ENCODE data around the gene PDHB.
"Not testable (repeated sequence)": the region's sequence is repeated elsewhere in the genome, so short reads cannot be mapped to it uniquely, and the experiment has no call there.

Gene PDHB

GRCh38 chr3:58437276-58437675, 3.6 kb upstream of the PDHB start:
- DNase-seq, ATAC-seq: not testable (repeated sequence)

- ATAC-seq, result no peak
- DNase-seq, result no peak
Measured at GRCh38 chr3:58434990-58435389, 1.4 kb upstream of the PDHB start.

- DNase-seq, result no peak
- ATAC-seq, result no peak
Measured at GRCh38 chr3:58434511-58434910, 879 bp upstream of the PDHB start.

- ATAC-seq (no peak), DNase-seq (no peak)
Measured at GRCh38 chr3:58434168-58434504, 504 bp upstream of the PDHB start.

GRCh38 chr3:58432905-58433304, 727 bp downstream of the PDHB start:
- no peak for DNase-seq
- no peak for ATAC-seq

GRCh38 chr3:58429657-58430056, 4.0 kb downstream of the PDHB start:
- no peak for ATAC-seq
- DNase-seq, result no peak

GRCh38 chr3:58427661-58428361, 5.8 kb downstream of the PDHB start:
- DNase-seq (no peak), ATAC-seq (no peak)

- ATAC-seq (no peak), DNase-seq (no peak)
Measured at GRCh38 chr3:58425782-58426181, 7.8 kb downstream of the PDHB start.

GRCh38 chr3:58424613-58425012, 9.0 kb downstream of the PDHB start:
- ATAC-seq (no peak), DNase-seq (no peak)

- no peak for DNase-seq
- no peak for ATAC-seq
Measured at GRCh38 chr3:58422756-58423325, 10.8 kb downstream of the PDHB start.

- DNase-seq, result no peak
- no peak for ATAC-seq
Measured at GRCh38 chr3:58421004-58421403, 12.6 kb downstream of the PDHB start.

- ATAC-seq (no peak), DNase-seq (no peak)
Measured at GRCh38 chr3:58419780-58420507, 13.7 kb downstream of the PDHB start.

GRCh38 chr3:58418227-58418626, 15.4 kb downstream of the PDHB start:
- DNase-seq, result no peak

GRCh38 chr3:58417075-58417474, 16.6 kb downstream of the PDHB start:
- DNase-seq, result no peak
- ATAC-seq, result no peak

More at GRCh38 chr3:58418227-58418626, 15.4 kb downstream of the PDHB start:
- ATAC-seq, result no peak

- ATAC-seq (no peak), DNase-seq (no peak)
Measured at GRCh38 chr3:58416191-58416590, 17.4 kb downstream of the PDHB start.

- DNase-seq (peak; percentile 47), ATAC-seq (no peak)
Measured at GRCh38 chr3:58414538-58415197, 19.0 kb downstream of the PDHB start.

- no peak for DNase-seq
Measured at GRCh38 chr3:58411851-58412830, 21.5 kb downstream of the PDHB start.

GRCh38 chr3:58411036-58411435, 22.6 kb downstream of the PDHB start:
- DNase-seq, result no peak
- no peak for ATAC-seq

More at GRCh38 chr3:58411851-58412830, 21.5 kb downstream of the PDHB start:
- ATAC-seq, result no peak

- DNase-seq (no peak), ATAC-seq (no peak)
Measured at GRCh38 chr3:58409663-58410062, 24.0 kb downstream of the PDHB start.

- DNase-seq (no peak), ATAC-seq (no peak)
Measured at GRCh38 chr3:58408906-58409305, 24.7 kb downstream of the PDHB start.

GRCh38 chr3:58404396-58404795, 29.2 kb downstream of the PDHB start:
- ATAC-seq, result peak; percentile 43
- DNase-seq, result no peak
